Right renal cortex interstitium (tissue), 3 donors: ENCODE results near the gene RADX. TPM values are rescaled to one million over a fixed set of nuclear protein-coding genes. Genes with fewer than 3 reads are reported as not detected.

Source experiments
- polyA plus RNA-seq, 3 donors: library from polyadenylated mRNA; unstranded; fragments of 120-200 nt; gene quantifications; one replicate each; pipeline ENCODE4 v1.2.1, GENCODE V29; 2013; ENCODE audit not compliant: insufficient read length in 3 of 3

Gene RADX
- polyA plus RNA-seq, 3 donors = 5.1 to 5.8 (median 5.2) TPM

Other genes with a start within 250 kb of the RADX start
- 10 to 100 TPM in 2 of 3 donors, 1 to 10 TPM in 1; 9.5 to 13.9 (median 10.3) TPM for gene RNF128, start 114.7 kb downstream of the RADX start, polyA plus RNA-seq
- gene TBC1D8B, start 190.7 kb downstream of the RADX start, polyA plus RNA-seq = 1 to 10 TPM; 5.2 to 6.3 (median 5.3) TPM